NCI-H2196 treated with DMSO at 0.1 percent for 48 hours (cell line): ENCODE results near the gene PPP6C.
"Not testable (repeated sequence)": the region's sequence is repeated elsewhere in the genome, so short reads cannot be mapped to it uniquely, and the experiment has no call there.

ENCODE experiments used
- DNase-seq: peaks from one replicate; lab custom pipeline; 2025; ENCODE audit not compliant: unreplicated experiment; lab: John Stamatoyannopoulos, UW

The PPP6C gene

GRCh38 chr9:125189361-125190289, at the start of gene PPP6C:
Gene PPP6C (minus strand): TSS chr9:125189803. CDS start chr9:125189718, 85 bp downstream.
- peak; percentile 84 for DNase-seq

DNA sequence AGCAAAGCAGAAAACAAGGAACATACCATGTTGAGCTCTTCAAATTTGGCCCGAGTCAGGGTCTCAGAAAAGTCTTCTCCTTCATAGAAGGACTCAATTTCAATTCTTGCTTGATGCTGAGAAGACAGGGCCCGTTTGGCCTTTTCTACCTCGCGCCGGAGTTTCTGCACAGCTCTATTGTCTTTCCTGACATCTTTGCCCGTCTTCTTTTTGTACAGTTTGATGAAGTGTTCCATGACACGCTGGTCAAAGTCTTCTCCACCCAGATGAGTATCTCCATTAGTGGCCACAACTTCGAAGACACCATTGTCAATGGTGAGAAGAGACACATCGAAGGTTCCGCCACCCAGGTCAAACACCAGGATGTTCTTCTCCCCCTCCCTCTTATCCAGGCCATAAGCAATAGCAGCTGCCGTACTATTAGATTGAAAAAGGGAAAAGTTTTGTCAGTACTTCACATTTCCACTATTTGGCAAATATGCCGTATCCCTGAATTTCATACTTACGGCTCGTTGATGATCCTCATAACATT, 49.4 kb upstream of the PPP6C start:
- DNase-seq, result no peak

DNA sequence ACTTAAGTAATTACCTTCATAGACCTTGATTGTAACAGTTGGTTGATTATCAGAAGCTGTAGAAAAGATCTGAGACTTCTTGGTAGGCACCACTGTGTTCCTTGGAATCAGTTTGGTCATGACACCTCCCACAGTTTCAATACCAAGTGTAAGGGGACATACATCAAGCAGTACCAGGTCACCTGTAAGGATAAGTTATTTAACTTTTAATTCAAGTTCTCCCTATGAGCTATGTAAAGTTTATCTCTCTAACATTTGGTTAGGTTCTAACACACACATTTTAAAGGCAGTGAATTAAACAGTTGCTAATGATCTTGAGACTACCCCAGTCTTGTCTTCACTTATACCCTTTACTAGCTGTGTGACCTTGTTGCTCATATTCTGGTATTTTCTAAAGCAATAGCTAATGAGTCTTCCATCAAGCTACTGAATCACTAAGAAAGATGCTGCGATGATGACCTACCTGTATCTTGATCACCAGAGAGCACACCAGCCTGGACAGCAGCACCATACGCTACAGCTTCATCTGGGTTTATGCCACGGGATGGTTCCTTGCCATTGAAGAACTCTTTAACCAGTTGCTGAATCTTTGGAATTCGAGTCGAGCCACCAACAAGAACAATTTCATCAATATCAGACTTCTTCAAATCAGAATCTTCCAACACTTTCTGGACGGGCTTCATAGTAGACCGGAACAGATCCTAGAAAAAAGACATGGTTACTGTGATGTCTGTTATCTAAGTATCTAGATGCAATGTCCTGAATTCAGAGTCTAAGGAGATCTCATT, 48.7 kb upstream of the PPP6C start:
- DNase-seq, result no peak

GRCh38 chr9:125236520-125237159, 47.0 kb upstream of the PPP6C start:
- not testable (repeated sequence) for DNase-seq

DNA sequence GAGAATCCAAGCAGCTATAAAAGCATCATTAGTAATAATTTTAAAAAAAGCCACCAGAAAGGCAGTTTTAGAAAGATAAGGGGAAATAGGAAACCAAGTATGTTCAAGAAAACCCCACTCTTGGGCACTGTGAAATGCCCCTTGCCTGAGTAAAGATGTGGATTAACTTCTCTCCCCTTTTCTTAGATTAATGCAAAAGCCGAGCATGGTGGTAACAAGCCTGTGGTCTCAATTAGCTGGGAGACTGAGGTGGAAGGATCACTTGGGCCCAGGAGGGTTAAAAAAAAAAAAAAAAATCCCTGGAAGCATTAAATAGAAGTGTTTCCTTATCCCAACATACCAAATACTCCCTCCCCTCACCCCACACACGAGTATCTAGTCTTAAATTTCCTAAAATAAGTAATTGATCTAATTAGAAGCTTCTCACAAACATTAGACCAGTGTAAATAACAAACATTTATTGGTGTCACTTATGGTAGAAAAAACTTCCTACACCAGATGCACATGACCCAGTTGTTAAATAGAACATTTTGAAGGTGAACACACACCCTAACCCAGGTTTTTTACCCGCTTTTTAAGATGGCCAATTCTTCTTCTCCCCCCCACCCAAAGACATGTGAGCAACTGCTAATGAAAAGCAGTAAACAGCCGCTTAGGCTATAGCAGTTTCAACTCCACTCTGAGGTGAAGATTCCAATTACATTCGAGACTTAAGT, 46.4 kb upstream of the PPP6C start:
- DNase-seq, result no peak

DNA sequence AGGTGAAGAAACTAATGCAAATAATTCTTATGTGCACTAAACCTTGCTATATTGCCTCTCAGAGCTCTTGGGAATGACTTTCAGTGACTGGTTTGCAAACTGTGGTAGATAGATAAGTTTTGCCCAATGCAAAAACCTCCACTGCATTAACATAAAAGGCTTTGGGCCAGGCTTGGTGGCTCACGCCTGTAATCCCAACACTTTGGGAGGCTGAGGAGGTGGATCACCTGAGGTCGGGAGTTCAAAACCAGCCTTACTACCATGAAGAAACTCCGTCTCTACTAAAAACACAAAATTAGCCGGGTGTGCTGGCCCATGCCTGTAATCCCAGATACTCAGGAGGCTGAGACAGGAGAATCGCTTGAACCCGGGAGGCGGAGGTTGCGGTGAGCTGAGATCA, 44.5 kb upstream of the PPP6C start:
- not testable (repeated sequence) for DNase-seq

DNA sequence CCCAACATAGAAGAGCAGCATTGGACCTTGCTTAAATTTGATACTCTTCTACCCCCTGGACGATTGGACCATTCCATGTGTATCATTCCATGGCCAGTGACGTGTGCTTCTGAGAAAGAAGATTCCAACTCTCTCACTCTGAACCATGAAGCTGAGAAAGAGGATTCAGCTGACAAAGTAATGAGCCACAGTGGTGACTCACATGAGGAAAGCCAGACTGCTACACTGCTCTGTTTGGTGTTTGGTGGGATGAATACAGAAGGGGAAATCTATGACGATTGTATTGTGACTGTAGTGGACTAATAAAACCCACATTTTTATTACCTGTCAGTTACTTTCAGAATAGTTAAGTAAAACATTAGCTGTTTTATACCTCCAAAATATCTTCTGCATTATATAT, 44.1 kb upstream of the PPP6C start:
- DNase-seq, result no peak

GRCh38 chr9:125227761-125228160, 38.2 kb upstream of the PPP6C start:
- no peak for DNase-seq

GRCh38 chr9:125224858-125225257, 35.3 kb upstream of the PPP6C start:
- not testable (repeated sequence) for DNase-seq

DNA sequence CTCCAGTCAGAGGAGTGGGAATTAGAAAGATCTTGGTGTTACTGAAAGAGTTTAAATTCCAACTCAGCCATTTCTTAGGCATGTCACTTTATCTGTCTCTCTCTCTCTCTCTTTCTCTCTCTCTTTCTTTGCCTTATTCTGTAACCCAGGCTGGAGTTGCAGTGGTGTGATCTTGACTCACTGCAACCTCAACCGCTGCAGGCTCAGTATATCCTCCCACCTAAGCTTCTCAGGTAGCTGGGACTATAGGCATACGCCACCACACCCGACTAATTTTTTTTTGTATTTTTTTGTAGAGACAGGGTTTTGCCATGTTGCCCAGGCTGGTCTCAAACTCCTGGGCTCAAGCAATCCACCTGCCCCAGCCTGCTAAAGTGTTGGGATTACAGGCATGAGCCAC, 29.0 kb upstream of the PPP6C start:
- no peak for DNase-seq

GRCh38 chr9:125214186-125214585, 24.6 kb upstream of the PPP6C start:
- DNase-seq, result no peak

DNA sequence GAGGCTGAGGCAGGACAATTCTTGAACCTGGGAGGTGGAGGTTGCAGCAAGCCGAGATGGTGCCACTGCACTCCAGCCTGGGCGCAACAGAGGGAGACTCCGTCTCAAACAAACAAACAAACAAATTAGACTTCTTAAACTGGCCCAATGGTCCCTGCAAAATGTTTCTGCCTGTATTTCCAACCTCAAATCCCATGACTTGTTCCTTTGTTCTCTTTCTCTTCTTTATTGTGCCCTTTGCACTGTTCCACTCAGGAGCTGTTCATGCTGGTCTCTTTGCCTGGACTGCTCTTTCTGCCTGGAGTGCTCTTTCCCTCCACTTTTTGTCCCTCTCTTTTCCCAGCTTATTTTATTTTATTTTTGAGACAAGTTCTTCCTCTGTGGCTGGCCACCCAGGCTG, 14.9 kb upstream of the PPP6C start:
- DNase-seq, result no peak

- no peak for DNase-seq
These were observed 13.4 kb upstream of the PPP6C start for GRCh38 chr9:125202846-125203618.

- peak; percentile 71 for DNase-seq
These were observed 10.8 kb upstream of the PPP6C start, which contains the start of gene RABEPK for GRCh38 chr9:125200216-125201047. Gene RABEPK (plus strand): TSS chr9:125200542. CDS start chr9:125203014, 2,472 bp downstream.

DNA sequence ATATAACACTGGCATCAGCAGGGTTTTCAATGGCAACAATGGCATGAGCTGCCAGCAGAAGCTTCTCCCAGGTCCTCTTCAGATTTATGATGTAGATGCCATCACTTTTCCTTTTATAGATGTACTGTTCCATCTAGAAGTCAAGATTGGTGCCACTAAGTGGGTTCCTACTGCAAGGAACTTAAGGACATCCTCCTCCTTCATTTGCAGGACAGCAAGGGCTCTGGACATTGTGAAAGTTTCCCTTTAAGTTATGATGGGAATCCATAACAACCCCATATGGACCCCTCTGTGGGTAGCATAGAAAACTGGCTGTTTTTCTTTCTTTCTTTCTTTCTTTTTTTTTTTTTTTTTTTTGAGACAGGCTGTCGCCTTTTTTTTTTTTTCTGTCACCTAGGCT, 6.0 kb upstream of the PPP6C start:
- DNase-seq, result not testable (repeated sequence)

- not testable (repeated sequence) for DNase-seq
These were observed 4.9 kb upstream of the PPP6C start for GRCh38 chr9:125194466-125194865.

DNA sequence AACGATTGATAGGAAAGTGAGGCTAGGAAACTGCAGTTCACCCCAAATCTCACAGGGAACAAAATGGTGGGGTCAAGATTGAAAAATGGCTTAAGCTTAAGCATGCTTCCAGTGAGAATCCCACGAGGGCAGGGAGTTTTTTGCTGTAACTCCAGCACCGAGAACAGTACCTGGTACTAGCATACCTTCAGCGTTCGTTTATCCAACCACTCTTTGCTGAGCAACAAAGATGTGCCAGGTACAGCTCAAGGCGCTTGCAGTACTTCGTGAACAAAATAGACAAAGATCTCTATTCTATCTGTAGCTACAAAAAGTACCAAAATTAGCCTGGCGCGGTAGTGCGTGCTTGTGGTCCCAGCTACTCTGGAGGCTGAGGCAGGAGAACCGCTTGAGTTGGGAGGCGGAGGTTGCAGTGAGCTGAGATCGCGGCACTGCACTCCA, 778 bp upstream of the PPP6C start:
- no peak for DNase-seq

DNA sequence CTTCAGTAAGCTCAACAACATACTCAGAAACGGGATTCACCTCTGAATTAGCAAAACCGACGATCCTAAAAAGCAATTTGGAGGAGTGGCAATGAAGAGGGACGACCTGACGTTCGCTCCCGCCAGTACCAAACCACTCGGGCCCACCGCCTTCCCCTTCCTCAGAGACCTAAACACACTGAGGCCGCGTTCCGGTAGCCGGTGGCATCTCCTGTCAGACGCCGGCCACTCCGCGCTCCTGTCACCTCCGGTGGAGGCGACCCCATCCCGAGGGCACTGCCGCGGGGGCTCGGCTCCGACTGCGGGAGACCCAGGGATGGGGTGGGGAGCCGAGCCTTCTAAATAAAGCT, 617 bp downstream of the PPP6C start:
- no peak for DNase-seq

- DNase-seq, result no peak
These were observed 6.0 kb downstream of the PPP6C start for GRCh38 chr9:125183561-125183960.
